Measurements from ENCODE around the gene MICAL2.

MICAL2 gene

DNA sequence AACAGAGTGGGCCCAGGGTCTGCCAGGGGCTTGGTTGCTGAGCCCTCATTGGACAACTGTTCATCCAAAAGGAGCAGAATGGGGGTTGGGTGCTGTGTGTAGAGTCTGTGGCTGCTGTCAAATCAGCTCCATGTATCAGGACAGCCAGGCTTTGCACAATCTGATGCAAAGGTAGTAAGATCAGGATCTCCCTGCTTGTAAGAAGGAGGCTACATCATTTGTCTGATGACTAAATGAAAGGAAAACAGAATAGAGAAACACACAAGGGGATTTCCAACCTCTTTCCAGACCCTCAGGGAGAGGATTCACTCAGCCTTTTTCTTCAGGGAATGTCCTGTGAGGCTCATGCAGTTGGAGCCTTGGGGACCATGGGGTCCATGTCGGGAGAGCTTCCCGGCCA is 7.2 kb downstream of the MICAL2 start:
- no peak for DNase-seq (ENCODE audit: low spot score)

DNA sequence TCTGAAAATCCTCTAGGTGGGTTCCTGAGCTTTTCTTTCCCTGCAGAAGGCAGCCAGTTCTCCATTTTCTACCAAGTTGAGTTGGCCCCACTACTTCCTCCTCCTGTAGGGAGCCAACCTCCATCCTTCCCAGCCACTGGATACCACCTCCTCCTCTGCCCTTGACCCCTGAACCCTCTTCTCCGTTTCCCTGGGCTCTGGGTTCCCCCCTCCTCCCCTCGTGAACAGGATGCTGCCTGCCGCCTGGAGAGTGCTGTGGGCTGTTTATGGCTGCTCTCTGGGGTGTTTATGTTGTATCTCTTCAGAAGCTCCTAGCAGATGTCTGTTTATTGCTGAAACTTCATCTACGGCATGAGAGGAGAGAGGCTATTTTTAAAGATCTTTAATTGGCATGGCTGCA is 8.6 kb downstream of the MICAL2 start:
- DNase-seq (ENCODE audit: low spot score) = no peak

DNA sequence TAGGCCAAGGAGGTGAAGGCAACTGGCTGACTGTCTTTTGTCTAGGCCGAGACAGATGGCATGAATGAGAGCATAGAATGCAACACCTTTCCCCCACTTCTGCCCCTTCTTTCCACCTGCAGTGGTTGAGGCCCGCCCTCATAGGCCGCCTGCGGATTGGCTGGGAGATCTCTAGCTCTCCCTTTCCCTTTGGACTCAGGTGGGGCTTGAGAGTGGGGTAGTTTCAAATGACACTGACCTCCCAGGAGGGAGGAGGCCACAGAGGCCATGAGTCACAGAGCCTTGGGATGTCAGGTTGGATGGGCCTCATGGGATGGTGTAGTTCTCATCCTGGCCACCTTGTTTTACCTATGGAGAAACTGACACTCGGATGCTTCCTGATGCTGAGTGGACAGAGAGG is 9.1 kb downstream of the MICAL2 start:
- no peak for DNase-seq (ENCODE audit: low spot score)

DNA sequence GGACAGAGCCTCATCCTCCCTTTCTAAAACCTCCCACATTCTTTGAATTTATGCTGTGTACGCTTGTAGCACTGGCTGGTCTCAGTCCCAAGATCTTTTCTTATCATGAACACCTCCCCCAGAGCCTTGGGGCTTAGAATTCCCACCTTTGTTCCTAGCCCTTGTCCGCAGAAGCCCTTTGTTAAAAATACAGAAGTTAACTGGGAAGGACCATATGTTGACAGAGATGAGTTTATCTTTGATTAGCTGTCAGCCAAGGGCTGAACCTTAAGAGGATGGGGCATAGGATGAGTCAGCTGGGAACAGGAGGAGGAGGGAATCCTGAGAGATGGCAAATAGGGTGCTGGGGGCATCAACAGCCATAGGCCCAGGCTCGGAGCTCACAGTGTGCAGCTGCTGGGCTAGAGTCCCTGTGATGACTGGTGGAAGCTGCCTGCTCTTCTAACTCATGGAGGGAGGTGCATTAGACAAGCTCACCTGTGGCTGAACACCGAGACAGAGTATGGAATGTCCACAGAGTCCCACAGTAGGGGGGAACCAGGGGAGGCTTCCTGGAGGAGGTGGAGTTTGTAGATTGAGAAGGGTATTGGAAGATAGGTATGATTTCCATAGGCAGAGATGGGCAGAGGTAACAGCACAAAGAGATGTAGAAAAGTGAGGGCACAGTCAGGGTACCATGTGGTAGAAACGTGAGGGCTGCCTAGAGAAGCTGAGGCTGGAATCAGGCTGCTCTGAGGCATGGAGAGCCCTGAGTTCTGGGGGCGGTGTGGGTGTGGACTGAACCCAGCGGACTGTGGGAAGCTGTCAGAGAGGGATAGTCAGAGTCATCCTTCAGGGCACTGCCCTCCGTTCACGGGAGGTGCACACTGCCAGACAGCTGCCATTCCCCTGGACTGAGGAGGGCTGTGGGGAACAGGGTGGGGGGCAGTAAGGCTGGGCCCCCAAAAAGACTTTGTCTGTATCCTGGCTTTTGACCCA is 9.9 kb downstream of the MICAL2 start:
- DNase-seq (ENCODE audit: low spot score) = no peak

DNA sequence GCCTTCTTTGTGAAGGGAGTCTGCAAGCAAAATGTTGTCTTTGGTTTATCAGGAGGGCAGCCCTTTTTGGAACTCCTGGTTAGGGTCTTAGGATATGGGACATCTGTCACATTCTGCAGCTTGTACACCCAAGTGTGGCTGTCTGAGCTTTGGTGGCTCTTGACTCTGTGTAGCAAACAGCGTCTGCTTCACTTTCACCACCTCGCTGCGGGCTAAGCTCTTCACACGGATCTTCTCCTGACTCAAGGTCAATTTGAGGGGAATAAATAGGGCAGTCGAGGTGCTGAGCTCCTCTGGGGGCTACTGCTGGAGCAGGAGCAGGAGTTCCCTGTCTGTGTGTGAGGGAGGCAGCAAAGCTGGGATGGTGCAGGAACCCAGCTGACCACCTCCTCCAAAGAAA is 10.6 kb downstream of the MICAL2 start:
- no peak for DNase-seq (ENCODE audit: low spot score)

DNA sequence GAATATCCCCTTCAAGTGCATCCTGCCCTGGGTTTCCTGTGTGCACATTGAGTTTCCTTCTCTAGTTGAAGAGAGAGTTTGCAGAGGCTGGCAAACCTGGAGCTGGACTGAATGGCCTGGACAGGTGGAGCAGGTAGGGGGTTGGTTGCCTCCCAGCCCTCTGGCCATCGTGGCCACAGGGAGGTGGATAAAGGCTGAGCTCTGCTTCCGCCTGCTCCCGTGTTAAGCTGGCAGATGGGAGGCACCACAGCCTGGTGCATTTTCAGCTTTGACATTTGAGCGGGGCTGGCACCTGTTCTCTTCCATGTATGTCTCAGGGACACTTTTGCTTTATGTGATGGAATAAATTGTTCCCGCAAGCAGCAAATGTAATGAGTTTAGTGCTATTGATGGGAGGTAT is 11.1 kb downstream of the MICAL2 start:
- no peak for DNase-seq (ENCODE audit: low spot score)

DNA sequence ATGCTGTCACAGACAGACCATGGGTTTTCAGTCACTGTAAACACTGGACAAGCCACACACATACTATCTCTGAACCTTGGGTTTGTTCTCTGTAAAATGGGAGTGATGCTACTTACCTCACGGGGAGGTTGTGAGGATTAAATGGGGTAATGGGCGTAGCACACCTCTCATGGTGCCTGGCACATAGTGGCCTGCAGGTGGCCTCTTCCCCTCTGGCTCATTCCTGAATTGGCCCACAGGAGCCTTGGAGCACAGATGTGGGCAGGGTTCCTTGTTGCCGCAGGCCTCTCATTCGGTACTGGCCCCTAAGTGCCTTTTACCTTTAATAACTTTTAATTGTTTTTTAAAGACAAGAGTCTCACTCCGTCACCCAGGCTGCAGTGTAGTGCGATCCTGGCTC is 11.7 kb downstream of the MICAL2 start:
- DNase-seq (ENCODE audit: low spot score) = no peak

DNA sequence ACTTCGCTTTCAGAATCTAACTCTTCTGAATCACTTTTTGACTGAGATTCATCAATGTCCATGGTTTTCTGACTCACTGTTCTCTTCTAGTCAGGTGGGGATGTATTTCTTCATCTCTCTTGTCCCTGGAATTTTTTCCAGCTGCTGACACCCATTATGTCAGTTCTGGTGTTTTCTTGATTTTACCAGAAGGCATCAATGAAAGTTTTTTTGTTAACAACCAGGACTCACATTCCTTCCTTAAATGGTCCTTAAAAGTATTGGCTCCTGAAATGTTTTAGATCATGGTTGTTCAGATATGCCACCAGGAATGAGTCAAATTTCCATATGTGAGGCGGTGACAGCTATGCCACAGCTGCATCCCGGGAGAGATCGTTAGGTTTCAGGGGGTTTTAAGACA is 12.9 kb downstream of the MICAL2 start:
- no peak for DNase-seq (ENCODE audit: low spot score)

DNA sequence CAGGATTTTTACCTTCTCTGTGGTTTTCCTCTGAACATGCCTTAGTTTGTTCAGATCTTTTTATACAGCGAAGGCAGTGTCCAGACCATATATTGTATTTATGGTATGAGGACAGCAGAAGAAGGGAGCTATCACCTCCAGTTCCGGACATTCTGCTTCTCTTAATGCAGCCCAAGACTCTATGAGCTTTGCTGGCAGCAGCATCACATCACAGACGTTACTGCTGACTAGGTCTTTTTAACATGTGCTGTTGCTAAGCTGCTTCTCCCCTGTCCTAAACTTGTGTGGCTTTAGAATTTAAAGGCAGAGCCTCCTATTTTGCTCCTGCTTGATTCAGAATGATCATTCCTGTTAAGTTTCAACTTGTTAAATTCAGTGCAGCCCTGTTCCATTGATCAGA is 13.4 kb downstream of the MICAL2 start:
- DNase-seq (ENCODE audit: low spot score) = no peak

DNA sequence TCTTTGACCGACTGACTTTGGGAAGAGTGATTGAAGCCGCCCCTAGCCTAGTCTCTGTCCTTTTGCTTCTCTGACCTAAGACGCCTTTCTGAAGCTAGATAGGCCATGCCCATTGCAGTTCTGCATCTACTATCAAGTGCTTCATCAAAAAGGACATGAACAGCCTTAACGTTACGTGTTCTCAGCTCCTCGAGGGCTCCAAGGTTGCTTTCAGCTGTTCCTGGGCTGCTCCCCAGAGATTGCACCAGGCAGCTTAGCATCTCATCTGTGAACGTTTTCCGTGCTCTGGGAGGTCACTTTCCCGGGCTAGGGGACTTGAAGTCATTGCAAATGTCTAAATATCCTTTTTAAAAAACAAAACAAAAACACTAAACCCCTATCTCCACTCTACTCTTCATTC is 13.9 kb downstream of the MICAL2 start:
- no peak for DNase-seq (ENCODE audit: low spot score)

DNA sequence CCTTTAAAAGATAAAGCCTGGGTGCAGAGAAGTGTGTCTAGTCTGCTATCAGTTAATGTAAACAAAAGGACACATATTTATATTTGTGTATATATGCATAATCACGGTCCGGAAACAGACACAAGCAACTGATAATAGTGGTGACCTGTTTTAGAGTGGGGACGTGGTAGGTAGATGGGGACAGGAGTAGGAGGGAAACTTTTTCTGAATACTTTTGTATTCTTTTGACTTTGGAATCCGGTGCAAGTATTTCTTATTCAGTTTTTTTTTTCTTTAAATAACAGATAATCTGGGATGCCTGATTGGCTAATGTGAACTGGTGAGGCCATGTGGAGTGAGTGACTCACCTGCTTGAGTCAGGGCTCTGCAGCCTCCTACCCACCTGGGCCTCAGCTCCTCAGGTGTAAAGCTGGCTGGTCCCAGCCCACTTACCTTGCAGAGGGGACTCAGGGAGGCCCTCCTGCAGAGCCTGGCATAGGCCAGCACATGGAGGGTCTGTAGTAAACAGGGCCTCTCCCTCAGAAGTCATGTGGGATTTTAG is 15.3 kb downstream of the MICAL2 start:
- no peak for DNase-seq (ENCODE audit: low spot score)

DNA sequence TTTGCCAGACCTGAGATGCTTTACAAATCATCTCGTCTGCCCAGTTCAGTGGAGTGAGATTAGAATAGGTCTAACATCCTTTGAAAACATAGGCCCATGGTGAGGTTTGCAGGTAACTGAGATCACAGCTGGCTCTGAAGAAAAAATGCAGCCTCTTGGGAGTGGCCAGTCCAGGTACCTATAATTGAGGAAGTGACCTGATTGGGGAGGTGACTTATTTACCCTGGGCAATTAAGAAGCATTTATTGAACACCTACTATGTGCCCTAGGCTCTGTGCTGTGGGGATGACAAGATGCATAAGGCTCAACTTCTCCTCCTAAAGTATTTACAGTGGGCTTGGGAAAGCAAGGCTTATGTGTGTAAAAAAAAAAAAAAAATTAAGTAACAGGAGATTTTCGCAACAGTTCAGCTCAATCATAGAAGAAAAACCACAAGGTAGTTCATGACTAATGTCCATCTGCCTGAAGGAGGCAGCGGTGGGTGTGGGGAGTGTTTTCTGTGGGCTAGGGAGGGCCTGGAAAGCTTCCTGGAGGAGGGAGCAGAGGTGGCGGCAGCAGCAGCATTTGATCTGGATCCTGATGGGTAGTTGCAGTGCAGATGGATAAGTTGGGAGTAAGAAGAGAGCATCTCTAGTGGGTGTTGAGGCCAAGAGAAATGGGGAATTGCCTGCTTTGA is 16.1 kb downstream of the MICAL2 start:
- no peak for DNase-seq (ENCODE audit: low spot score)

DNA sequence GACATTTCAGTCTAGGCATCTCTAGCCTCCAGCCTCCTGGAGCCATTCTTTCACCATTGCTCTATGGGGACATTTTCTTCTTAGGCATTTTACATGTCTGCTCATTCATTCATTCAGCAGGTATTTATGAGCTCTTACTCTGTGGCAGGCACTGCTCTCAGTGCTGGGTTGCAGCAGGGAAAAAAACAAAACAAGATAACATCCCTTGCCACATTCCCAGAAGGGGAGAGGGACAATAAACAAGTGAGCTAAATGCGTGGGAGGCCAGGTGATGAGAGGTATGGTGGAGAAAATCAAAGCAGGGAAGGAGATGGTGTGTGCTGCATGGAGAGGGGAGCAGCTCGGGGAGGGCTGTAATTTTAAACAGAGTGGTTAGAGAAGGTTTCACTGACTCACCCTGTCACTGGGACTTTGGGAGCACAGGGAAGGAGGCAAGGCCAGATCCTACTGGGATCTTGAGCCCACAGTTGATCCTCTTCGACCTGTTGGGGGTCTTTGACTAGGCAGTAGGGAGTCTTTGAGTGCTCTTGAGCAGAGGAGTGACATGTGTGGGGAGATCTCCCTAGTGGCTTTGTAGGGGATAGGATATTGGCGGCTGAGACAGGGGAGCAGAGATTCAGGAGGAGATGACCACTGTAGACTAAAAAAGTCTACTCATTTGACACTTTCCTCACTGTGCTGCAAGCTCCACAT is 17.0 kb downstream of the MICAL2 start:
- DNase-seq (ENCODE audit: low spot score) = no peak

DNA sequence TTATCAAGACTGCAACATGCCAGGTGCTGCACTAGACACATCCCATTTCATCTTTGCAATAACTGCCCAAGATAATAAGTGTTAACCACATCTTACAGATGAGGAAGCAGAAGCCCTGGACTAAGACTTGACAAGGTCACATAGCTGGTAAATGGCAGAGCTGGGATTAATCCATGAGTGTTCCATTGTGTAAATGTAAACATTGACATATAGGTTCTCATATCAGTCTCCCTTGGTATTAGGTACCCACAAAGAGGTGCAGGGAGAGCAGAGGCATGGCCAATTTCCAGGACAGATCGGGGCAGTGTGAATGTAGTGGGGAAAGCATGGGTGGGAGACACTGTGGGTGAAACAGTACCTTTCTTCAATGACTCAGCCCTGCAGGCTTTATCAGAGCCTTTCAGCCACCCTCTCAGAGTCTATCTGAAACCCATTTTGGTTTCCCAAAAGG is 17.9 kb downstream of the MICAL2 start:
- DNase-seq (ENCODE audit: low spot score) = no peak

DNA sequence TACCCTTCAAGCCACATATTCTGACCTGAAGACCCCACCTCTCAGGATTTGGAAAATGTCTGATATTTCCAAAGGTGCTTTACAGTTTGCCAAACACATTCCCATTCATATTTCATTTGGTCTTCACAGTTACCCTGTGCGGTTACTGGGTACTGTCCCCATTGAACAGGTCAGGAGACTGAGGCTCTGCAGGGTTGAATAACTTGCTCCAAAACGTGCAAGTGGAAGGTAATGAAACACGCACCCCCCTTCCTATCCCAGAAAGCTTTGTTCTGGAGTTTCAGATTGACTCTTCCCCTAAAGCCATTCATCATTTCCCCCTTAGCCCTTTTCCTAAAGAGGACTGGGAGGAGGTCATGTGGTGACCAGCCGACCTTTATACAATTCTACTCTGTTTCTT is 18.8 kb downstream of the MICAL2 start:
- DNase-seq (ENCODE audit: low spot score) = no peak

DNA sequence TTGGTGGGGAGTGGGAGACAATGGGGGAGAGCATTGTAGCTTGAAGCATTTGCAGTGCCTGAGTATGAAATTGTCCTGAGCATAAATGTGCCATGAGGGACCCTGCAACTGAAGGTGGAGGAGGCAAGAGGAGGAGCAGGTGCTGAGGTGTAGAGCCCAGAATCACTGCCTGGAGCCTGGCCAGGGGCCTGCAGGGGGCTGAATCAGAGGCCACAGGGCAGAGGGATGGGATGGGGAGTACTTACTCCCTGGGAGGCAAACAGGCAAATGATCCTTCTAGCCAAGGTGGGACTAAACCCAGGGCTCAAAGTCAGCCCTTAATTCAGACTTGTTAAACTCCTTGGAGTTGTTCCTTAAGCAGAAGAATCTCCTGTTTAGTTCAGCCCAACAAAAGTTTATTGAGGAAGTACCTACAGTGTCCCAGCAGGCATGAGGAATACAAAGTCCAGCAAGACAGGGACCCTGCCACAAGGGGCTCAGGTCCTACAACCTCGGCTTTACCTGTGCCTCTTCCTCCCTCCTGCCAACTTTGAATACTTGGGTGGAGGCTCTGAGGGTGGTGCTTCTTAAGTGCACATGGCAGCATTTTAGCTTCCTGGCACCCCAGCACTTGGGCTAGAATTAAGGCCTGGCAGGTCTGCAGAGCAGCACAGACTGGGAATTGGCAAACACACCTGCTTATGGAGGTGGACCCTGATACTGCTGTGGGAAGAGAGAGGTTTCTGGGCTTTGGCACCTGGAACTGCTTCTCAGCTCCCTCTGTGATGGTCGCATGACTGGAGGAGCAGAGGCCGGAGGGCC is 20.0 kb downstream of the MICAL2 start:
- no peak for DNase-seq (ENCODE audit: low spot score)

DNA sequence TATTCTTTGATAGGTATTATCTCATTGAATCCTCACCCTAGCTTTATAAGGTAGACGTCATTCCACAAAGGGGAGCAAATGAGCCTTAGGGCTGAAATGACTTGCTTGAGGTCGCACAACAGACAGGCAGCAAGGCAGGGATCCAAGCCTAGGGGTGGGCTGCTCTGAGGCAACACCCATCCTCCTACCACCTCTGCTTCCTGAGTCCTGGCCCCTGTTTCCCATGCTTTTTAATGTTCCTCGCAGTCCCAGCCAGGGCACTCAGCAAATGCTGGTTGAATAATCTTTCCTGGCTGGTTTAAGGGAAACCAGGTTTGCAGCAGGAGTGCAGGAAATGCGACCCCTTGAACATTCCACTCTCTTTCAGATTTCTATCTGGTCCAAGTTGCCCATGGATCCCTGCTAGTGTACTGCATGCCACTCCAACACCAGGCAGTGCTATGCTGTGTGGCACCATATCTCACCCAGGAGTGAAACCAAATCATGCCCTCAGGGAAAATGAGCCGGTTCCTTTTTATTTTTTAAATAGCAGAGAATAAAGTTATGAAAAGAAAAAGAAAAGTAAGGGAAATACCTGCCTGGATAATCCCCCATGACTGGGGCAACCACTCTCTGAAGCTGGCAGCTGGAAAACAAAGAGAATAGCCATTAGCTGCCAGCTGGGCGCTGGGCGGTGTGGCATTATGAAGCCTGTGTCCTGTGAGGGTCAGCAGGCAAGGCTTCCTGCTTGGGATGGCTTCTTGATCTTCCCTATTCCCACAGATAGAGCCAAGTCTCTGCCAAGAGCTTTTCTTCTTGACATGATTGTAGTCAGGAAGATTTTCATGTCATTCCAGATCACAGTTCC is 21.8 kb downstream of the MICAL2 start:
- peak; percentile 53 for DNase-seq (ENCODE audit: low spot score)

DNA sequence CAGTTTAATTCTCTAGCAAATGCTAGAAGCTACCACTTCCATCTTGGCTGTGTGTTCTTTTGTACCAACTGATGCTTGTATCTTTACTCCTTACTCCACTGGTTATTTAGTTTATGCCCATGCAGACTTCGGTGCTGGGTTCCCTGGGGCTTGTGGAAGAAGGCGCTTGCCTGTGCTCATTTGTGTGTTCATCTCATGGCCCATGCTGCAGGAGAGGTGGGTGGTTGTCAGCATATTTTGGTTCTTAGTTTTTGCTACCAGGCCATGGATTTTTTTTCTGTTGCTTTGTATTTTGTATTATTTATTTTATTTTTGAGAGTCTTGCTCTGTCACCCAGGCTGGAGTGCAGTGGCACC is 22.4 kb downstream of the MICAL2 start:
- DNase-seq (ENCODE audit: low spot score) = no peak

DNA sequence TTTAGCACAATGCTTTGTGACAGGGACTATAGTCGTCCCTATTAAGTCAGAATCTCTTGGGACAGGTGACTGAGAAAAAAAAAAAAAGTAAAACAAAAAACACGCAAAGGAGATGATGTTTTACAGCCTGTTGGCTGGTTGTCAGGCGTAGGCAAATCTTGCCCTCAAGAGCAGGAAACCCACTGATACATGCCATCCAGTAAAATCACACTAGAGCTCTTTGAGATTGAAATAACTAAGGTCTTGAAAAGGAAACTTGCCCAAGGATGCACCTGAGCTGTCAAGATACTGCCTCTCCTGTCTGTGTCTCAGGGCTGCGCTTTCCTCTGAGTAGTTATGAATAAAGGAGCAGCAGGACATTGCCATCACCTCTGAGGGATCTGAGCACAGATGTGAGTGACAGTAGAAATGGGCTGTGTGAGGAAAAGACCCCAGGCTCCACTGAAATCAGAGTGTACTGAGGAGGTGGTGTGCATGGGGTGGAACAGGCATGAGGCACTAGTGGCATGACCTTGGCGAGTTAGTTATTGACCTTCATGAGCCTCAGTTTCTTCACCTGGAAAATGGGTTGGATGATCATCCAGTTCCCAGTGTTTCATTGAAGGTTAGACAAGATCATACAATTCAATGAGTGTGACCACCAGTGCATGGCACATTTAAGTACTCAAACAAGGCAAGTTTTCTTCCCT is 23.3 kb downstream of the MICAL2 start:
- DNase-seq (ENCODE audit: low spot score) = no peak

DNA sequence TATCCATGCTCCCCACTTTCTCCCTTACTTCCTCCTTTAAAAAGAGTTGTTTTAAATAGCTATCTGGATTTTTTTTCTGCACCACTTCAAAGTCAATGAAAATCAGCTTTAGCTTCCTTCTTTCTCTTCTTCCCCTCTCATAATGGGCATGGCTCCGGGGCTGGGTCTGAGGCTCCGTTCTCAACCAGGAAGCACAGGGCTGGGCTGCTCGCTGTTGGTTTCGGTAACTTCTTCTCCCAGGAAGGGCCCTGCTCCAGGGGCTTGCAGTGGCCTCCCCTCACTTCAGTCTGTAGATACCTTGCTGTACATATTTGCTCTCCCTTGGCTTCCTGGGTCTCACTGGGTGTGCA is 23.8 kb downstream of the MICAL2 start:
- peak; percentile 55 for DNase-seq (ENCODE audit: low spot score)

All from pons (tissue), 1 donor.